ENCODE data around the gene NMNAT2. TPM values are rescaled to one million over a fixed set of nuclear protein-coding genes. Genes with fewer than 3 reads are reported as not detected.

Gene NMNAT2
- total RNA-seq, 1 experiment from 2014 or later = 0.39 TPM

DNA sequence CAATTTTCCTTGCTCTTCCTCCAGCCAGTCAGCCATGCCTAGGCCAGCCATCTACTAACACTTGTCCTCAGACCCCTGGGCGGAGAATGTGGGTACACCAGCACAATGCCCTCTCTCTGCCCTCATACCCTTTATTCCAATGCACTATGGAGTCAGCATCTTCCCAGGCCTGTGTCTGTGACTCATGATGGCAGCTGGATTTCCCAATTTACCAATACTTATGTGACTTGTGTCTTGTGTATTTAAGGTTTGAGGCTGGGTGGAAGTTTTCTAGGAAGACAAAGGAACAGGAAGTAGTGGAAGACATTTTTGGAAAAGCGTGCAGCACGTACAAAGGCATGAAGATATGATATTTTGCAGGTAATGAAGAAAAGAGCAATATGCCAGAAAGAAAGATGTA lies 114.3 kb downstream of the NMNAT2 start:
- in situ Hi-C loops (cut with HindIII; ENCODE audit: low pct_unique_long_range_greater_than_20kb, low sequenced_read_pairs) (no loop called here), intact Hi-C loops (cut with micrococcal nuclease; ENCODE audit: unreplicated experiment) (no loop called here)
- no peak for DNase-seq (ENCODE audit: low read depth, low spot score)
- Histone ChIP-seq H3K27me3 (ENCODE audit: control insufficient read depth, insufficient read depth, low read length) (no peaks in the 10 kb centered on the region), H3K4me3 (ENCODE audit: low read depth in 2 of 2, low read length in 2 of 2) (no peak overlapping the region), H3K36me3 (ENCODE audit: control insufficient read depth, insufficient read depth, low read length) (no peaks in the 10 kb centered on the region), H3K4me1 (ENCODE audit: control insufficient read depth, insufficient read depth, low read length) (no peaks in the 10 kb centered on the region), H3K27ac (ENCODE audit: low read length) (no peak overlapping the region), H3K9me3 (ENCODE audit: control insufficient read depth, insufficient read depth, low read depth, low read length) (no peaks in the 10 kb centered on the region)
- TF ChIP-seq SIN3A (IDR thresholded peaks at IDR 0.05; ENCODE audit: borderline replicate concordance, insufficient read depth, low read depth, low read length) = no peak
- TF ChIP-seq REST (IDR thresholded peaks at IDR 0.05; ENCODE audit: insufficient read depth in 1 of 2, low read depth in 2 of 2, low read length in 1 of 2) = no peak
- POLR2A ChIA-PET = no interaction called here
- no peak for ATAC-seq
- no TSS peak for BruUV-seq (replicated peaks)
- CTCF ChIA-PET = interaction anchor here (0.5 kb wide), 1 partner anchor 1499 kb away, joined by 3 read pairs; no protein-coding TSS in a partner anchor

DNA sequence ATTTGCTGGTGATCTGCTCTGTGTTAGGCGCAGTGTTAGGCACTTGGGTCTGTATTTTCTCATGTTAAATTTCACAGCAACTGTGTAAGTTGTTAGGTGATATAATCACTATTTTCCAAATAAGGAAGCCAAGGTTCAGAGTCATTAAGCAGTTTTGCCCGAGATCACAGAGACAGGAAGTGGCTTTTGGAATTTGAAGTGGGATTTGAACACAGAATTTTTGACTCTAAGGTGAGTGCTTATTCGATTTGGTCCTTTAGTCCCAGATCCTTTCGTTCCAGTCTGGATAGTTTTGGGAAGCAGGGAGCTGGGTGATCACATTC lies 114.9 kb downstream of the NMNAT2 start:
- no peaks in the 10 kb centered on the region for H3K27me3 ChIP-seq (ENCODE audit: control insufficient read depth, insufficient read depth, low read length)
- no peaks in the 10 kb centered on the region for H3K4me1 ChIP-seq (ENCODE audit: control insufficient read depth, insufficient read depth, low read length)
- BruUV-seq (replicated peaks) = no TSS peak
- TF ChIP-seq, protein P1, sequence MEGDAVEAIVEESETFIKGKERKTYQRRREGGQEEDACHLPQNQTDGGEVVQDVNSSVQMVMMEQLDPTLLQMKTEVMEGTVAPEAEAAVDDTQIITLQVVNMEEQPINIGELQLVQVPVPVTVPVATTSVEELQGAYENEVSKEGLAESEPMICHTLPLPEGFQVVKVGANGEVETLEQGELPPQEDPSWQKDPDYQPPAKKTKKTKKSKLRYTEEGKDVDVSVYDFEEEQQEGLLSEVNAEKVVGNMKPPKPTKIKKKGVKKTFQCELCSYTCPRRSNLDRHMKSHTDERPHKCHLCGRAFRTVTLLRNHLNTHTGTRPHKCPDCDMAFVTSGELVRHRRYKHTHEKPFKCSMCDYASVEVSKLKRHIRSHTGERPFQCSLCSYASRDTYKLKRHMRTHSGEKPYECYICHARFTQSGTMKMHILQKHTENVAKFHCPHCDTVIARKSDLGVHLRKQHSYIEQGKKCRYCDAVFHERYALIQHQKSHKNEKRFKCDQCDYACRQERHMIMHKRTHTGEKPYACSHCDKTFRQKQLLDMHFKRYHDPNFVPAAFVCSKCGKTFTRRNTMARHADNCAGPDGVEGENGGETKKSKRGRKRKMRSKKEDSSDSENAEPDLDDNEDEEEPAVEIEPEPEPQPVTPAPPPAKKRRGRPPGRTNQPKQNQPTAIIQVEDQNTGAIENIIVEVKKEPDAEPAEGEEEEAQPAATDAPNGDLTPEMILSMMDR (IDR thresholded peaks at IDR 0.05) = no peak
- TF ChIP-seq SIN3A (IDR thresholded peaks at IDR 0.05; ENCODE audit: borderline replicate concordance, insufficient read depth, low read depth, low read length) = no peak
- TF ChIP-seq POLR2AphosphoS5 (IDR thresholded peaks at IDR 0.05; ENCODE audit: low read depth, low read length) = no peak
- no peak for TF ChIP-seq REST (IDR thresholded peaks at IDR 0.05; ENCODE audit: insufficient read depth in 1 of 2, low read depth in 2 of 2, low read length in 1 of 2)
- TF ChIP-seq TCF7L2 (IDR thresholded peaks at IDR 0.05; ENCODE audit: low read depth, low read length) = no peak
- H3K36me3 ChIP-seq (ENCODE audit: control insufficient read depth, insufficient read depth, low read length) = no peaks in the 10 kb centered on the region
- no peak for ATAC-seq
- H3K27ac ChIP-seq (ENCODE audit: low read length) = no peak overlapping the region
- CTCF ChIA-PET = no interaction called here
- no peaks in the 10 kb centered on the region for H3K9me3 ChIP-seq (ENCODE audit: control insufficient read depth, insufficient read depth, low read depth, low read length)
- intact Hi-C loops (cut with micrococcal nuclease; ENCODE audit: unreplicated experiment) (no loop called here), in situ Hi-C loops (cut with HindIII; ENCODE audit: low pct_unique_long_range_greater_than_20kb, low sequenced_read_pairs) (no loop called here)
- POLR2A ChIA-PET = no interaction called here
- no peak overlapping the region for H3K4me3 ChIP-seq (ENCODE audit: low read depth in 2 of 2, low read length in 2 of 2)
- DNase-seq (ENCODE audit: low read depth, low spot score) = no peak

Measured in Panc1 (cell line).